ENCODE results near the gene RPL14. TPM values are rescaled to one million over a fixed set of nuclear protein-coding genes. Genes with fewer than 3 reads are reported as not detected.
A peak's percentile ranks its signal among the peaks of the same experiment; 100 is the strongest.

Gene RPL14
- total and polyA plus RNA-seq, 2 of the 13 experiments (the other 11 are each of a cell fraction or from before 2014, with no cell fraction given), result 502 to 1,291 TPM

GRCh38 chr3:40456940-40457823 lies at the start of gene RPL14 (continued):
- TF ChIP-seq BRCA1 (CRISPR knock-in tag; IDR thresholded peaks at IDR 0.05) (no peak), CCAR2 (optimal IDR thresholded peaks at IDR 0.05; ENCODE audit: low read depth, low read length) (no peak), ZNF230 (CRISPR knock-in tag; IDR thresholded peaks at IDR 0.05) (no peak), KMT2A (CRISPR knock-in tag; IDR thresholded peaks at IDR 0.05) (peak; percentile 81), ZNF737 (CRISPR knock-in tag; IDR thresholded peaks at IDR 0.05; ENCODE audit: borderline replicate concordance) (no peak), MEF2D (CRISPR knock-in tag; IDR thresholded peaks at IDR 0.05) (peak; percentile 59; the same call in 1 of the 2 replicates), ATF4 (CRISPR knock-in tag; IDR thresholded peaks at IDR 0.05) (peak in 1 of 2 experiments; percentile 60; a peak in 1 of 4 replicates), SMAD9 (CRISPR knock-in tag; IDR thresholded peaks at IDR 0.05) (no peak), ZSCAN29 (CRISPR knock-in tag; conservative IDR thresholded peaks at IDR 0.05) (0 out of 2 replicates have a peak, but pooled peaks have one; percentile 32), KDM4B (CRISPR knock-in tag; IDR thresholded peaks at IDR 0.05) (no peak), ZBTB44 (CRISPR knock-in tag; IDR thresholded peaks at IDR 0.05) (no peak), MLXIP (CRISPR knock-in tag; IDR thresholded peaks at IDR 0.05; ENCODE audit: borderline replicate concordance) (peak; percentile 29; the same call in 1 of the 2 replicates), HOXA7 (CRISPR knock-in tag; IDR thresholded peaks at IDR 0.05) (no peak), NCOR1 (IDR thresholded peaks at IDR 0.05; ENCODE audit: borderline replicate concordance, low read length) (no peak), TCF7 (IDR thresholded peaks at IDR 0.05; ENCODE audit: low read depth) (no peak), HIVEP1 (CRISPR knock-in tag; IDR thresholded peaks at IDR 0.05) (no peak), ATF1 (CRISPR knock-in tag; IDR thresholded peaks at IDR 0.05) (0 out of 2 replicates have a peak, but pooled peaks have one; percentile 34)
- TF ChIP-seq, protein P1, sequence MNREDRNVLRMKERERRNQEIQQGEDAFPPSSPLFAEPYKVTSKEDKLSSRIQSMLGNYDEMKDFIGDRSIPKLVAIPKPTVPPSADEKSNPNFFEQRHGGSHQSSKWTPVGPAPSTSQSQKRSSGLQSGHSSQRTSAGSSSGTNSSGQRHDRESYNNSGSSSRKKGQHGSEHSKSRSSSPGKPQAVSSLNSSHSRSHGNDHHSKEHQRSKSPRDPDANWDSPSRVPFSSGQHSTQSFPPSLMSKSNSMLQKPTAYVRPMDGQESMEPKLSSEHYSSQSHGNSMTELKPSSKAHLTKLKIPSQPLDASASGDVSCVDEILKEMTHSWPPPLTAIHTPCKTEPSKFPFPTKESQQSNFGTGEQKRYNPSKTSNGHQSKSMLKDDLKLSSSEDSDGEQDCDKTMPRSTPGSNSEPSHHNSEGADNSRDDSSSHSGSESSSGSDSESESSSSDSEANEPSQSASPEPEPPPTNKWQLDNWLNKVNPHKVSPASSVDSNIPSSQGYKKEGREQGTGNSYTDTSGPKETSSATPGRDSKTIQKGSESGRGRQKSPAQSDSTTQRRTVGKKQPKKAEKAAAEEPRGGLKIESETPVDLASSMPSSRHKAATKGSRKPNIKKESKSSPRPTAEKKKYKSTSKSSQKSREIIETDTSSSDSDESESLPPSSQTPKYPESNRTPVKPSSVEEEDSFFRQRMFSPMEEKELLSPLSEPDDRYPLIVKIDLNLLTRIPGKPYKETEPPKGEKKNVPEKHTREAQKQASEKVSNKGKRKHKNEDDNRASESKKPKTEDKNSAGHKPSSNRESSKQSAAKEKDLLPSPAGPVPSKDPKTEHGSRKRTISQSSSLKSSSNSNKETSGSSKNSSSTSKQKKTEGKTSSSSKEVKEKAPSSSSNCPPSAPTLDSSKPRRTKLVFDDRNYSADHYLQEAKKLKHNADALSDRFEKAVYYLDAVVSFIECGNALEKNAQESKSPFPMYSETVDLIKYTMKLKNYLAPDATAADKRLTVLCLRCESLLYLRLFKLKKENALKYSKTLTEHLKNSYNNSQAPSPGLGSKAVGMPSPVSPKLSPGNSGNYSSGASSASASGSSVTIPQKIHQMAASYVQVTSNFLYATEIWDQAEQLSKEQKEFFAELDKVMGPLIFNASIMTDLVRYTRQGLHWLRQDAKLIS (CRISPR knock-in tag; IDR thresholded peaks at IDR 0.05), result no peak; the same call in 1 of the 2 replicates
- TF ChIP-seq, protein P2, sequence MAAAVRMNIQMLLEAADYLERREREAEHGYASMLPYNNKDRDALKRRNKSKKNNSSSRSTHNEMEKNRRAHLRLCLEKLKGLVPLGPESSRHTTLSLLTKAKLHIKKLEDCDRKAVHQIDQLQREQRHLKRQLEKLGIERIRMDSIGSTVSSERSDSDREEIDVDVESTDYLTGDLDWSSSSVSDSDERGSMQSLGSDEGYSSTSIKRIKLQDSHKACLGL (CRISPR knock-in tag; IDR thresholded peaks at IDR 0.05), result peak; percentile 88
